KG1 (cell line): Measurements from ENCODE around the gene STAG3.

ENCODE experiments used
- DNase-seq: peaks from one replicate; lab custom pipeline; 2025; lab: John Stamatoyannopoulos, UW

STAG3 gene

DNA sequence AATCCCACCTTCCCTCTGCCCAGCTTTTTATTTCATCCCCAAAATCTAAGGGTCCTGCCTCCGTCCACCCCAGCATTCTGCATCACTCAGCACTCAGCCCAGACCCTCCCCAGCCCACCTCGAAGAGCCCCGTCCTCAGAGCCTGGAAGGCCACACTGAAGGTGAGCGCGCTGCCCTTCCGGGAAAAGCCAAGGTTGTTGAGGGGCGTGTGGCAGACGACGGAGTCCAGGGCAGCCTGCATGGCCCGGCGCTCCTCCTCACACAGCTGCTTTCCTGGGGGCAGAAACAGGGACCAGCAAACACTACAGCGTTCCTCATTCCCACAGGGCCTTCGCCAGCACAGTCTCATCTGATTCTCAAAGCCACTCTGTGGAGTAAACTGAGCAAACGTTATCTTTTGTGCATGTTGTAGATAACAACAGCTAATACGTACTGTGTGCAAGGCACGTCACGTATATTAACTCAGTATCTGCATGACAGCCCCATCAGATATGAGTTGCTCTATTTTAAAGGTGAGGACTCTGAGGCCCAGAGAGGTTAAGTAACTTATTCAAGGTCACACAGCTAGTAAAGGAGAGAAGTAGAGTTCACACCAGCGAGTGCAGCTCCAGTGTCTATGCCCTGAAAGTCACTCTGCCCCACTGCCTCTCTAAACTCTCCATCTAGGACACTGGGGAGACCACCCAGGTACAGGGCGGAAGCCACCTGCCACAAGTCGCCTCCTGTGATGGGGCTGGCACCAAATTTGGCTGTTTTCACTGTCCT lies 22.0 kb upstream of the STAG3 start:
- no peak for DNase-seq

- no peak for DNase-seq
These were observed 21.2 kb upstream of the STAG3 start for GRCh38 chr7:100156331-100157068.

DNA sequence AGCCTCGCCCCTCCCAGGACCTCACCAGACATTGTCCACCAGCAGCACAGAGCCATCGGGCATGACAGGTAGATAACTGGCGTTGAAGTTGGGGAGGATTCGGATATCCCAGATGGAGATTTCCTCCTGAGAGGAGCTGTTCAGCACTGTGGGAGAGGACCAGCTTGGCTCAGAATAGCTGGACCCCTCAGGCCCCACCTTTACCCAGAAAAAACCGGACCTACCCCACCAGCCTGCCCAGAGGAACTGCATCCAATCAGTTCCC lies 20.7 kb upstream of the STAG3 start:
- DNase-seq = no peak

DNA sequence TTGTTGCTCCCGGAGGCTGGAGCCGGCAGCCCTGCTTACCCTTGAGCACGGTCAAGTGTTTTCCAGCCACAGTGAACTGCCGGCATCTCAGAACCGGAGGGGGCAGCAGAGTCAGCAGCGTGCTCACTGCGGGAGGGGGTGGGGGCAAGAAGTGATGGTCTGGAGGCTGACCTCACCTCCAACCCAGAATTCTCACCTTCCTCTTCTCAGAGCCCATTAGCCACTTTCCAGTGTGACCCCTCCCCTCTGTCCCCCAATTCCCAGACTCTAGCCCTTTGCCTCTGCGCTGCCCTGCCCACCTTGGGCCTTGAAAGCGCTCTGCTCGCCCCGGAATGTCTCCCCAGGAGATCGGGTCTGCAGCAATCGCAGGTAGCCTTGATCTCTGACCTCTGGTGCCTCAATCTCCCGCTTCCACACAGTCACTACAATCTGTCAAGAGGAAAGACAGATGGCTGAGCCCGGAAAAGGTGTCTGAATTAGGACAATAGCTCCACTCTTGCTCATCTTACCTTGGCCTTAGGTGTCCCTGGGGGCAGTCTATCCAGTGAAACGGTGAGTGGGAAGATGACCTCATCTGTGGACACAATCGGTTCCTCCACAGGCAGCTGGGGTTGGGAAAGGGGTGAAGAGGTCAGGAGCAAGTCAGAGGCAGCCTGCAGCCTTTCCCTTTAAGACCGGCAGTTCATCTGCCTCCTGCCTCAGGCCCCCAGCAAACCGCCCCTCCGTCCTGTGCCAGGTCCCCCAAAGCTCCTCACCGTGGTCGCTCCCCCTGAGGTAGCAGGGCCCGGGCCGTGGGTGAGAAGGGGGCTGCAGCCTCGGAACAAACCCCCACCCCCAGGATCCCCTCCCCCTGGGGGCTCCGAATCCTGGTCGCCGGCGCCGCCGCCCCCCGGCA lies 20.1 kb upstream of the STAG3 start:
- no peak for DNase-seq

DNA sequence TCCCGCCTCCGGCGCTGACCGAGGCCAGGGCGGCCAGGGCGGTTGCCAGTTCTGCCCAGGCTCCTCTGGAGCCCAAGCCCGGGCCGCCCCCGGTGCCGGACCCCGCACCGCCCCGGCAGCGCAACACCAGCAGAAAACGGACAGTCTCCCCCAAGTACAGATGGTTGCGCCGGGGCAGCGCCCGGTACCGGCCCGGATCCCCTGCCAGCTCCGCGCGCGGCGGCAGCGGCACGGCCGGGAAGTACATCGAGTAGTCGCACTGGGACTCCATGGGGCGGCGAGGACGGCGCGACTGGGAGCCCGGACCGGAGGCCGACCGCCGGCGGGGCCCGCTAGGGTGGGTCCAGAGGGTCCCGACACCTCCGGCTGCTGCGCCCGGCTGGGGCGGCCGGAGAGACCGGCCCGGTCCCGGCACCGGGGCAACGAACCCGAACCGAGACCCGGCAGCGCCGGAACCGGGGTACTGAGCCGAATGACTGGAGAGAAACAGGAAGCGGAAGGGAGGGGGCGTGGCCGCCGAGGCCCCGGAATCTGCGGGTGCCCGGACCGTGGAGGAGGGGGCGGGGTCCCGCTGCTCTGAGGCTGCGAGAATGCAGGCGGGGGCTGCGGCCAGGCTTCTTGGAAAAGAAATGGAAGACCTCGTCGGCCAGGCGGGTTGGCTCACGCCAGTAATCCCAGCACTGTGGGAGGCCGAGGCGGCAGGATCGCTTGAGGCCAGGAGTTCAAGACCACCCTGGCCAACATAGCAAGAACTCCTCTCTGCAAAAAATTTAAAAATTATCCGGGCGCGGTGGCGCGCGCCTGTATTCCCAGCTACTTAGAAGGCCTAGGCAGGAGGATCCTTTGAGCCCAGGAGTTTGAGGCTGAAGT lies 19.3 kb upstream of the STAG3 start, which contains the start of gene TRAPPC14:
TRAPPC14 (minus strand) TSS at position 495 of the 870 bp plus-strand sequence; CDS start at position 271, 224 bp downstream.
- DNase-seq = peak; percentile 7

GRCh38 chr7:100159099-100159623 lies 18.6 kb upstream of the STAG3 start:
- DNase-seq = no peak

DNA sequence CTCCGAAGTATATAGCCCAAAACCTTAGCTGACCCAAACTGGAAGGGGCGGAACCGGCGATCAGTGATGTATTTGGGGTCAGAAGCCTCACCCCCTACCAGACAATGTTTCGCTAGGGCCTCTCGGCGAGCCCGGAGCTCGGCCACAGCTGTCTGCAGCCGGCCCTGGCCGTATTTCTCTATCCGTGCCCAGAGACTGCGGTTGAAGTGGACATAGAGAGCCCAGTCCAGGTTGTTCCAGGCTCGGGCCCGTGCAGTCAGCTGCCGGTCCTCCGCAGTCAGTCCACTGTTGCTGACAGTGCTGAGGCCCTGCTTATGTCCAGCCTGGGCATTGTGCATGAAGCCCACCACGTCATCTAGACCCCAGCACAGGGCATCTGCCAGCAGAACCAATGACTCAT lies 17.7 kb upstream of the STAG3 start:
- DNase-seq = no peak

DNA sequence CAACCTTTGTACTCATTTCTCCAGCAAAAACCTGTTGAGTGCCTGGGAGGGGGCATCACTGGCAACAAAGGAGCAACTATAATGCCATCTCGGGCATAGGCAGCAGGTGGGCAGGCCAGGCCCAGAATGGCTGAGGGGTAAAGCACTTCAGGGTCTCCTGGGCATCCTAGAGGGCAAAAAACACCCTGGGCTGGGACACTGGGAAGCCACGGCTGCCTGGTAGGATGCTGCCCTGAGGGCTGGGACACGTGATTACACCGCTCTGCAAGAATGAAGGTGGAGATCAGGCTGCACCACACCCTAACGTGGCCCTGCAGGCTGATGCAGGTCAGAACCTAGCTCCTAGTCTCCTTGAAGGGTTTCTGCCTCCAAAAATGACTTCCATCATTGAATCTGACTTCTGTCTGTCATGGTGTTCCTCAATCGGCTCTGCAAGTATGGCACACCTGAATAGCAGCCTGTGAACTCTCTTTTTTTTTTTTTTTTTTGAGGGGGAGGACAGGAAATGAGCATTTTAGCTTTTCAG lies 14.6 kb upstream of the STAG3 start:
- no peak for DNase-seq

DNA sequence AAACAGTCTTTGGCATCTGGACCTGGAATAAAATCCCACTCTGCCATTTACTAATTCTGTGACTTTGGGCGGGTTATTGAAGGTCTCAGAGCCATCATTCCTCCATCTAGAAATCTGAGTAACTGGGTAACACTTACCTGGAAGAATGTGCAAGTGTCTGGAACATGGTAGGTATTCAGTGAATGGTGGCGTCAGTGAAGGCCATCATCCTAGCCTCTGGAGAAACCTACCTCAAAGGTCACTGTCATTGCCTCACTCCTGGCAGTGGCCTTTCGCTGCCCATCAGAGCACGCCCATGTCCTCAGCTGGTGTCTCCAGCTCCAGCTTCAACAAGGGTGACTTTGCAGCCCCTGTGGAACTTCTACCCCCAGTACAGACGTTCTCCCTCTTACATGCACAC lies 13.8 kb upstream of the STAG3 start:
- DNase-seq = no peak

DNA sequence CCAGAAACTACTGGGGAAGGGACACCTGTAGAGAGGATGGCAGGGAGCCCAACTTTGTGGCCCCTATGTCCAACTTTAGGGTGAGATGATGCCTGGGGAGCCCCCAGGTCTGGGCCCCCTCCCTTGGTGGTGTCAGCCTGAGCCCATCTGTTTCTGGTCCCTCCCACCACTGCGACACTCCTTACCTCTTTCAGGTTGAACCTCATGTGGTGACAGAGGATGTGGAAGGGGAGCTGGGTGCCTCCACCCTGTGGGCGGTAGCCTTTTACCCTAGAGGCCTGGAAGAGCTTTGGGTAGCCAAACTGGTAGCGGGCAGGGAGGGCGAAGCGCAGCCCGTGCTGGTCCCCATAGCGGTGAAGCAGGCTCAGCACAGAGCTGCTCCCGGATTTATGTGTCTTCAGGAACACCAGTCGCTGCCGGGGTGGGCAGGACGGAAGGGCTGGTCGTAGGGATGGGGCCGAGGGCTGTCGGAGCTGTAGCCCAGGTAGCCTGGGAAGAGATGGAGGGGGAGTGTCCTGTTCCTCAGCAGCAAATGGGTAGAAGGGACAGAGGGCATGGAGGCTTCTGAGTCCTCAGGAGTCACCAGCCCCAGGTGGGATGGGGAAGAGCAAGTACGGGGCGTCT lies 11.3 kb upstream of the STAG3 start:
- no peak for DNase-seq

GRCh38 chr7:100166970-100167911 lies 10.5 kb upstream of the STAG3 start:
- no peak for DNase-seq

DNA sequence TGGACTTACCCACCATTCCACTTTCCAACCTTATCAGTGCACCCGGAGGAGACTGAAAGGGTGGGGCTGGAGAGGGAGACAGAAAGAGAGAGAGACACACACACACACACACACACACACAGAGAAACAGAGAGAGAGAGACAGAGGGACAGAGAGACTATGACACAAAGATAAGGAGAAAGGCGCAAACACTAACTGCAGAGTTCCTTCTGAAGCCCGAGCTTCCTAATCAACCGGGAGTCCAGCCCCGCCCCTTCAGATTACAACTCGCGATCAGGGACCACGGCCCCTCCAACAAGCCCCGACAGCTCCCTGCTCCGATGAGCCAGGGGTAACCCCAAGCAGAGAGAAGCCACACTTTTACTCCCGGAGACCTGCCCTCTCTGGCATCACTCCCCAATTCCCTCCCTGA lies 9.8 kb upstream of the STAG3 start:
- no peak for DNase-seq

DNA sequence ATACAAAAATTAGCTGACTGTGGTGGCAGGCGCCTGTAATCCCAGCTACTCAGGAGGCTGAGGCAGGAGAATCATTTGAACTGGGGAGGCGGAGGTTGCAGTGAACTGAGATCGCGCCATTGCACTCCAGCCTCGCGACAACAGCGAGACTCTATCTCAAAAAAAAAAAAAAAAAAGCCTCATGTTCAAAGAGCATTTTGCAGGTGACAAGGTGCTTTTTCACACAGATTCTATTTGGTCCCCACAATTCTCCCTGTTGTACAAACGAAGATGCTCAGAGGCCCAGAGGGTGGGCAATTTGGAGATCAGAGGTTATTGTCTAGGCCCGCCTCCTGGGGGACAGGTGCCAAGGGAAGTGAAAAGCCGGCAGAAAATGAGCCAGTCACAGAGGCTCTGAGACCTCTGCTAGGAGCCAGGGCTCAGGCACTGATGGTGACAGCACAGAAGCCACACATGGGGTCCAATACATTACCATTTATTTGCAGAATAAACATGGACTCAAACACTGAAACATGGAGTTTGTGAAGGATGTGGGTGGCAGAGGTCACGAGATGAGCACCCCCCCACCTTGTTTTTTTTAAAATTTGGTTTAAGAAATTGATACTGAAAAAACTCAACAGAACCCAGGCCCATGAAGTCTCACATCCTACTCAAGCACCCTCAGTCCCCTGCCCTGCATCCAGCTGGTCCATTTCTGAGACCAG lies 8.4 kb upstream of the STAG3 start:
- no peak for DNase-seq

DNA sequence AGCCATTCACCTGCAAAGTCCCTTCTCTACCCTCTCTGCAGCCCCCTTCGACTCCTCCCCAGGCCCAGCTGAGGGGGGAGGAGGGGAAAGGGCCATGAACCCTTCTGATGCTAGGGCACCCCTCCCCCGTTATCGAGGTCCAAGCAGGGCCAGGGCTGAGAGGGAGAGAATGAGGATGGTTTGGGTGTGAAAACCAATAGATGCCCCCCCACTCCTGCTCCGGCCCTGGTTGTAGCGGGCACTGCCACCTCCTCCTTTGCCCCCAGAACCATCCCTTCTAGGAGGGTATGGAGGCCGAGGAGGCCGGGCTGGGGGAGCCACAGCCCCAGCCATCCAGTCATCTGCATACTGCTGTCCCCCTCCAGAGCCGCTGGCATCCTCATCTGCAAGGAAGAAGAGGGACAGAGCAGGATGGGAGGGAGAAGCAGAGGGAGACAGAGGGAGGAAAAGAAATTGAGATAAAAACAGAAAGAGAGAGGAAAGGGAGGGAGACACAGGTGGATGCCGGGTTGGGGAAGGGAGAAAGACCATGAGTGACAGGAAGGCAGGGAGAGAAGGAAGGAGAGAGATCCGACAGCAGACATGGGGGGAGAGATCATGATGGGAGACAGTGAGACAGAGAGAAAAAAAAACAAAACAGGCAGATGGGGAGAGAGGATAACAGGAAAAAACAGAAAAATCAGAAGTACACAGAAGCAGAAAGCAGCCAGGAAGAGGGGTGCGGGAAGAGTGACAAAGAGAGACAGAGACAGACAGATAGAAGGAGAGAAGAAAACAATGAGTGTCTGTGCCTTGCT lies 7.4 kb upstream of the STAG3 start:
- no peak for DNase-seq

- DNase-seq = no peak
These were observed 6.5 kb upstream of the STAG3 start for GRCh38 chr7:100171087-100171681.

DNA sequence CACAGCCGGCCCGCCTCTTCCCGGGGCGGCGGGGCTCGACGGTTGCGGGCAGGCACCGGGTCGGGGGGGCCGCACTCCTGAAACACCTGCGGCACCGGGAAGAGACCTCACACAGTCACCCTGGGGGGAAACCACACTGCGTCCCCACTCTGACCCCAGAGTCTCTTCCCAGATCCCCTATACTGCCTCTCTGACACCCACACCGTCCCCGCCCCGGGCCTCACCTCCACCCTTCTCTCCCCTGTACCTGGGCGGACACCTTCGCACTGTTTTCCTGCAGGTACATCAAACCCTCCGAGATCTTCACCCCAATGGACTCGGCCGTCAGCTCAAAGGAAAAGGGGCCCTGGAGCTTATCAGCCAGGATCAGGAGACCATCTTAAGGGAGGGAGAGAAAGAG lies 5.9 kb upstream of the STAG3 start:
- no peak for DNase-seq

GRCh38 chr7:100173806-100174495 lies 3.8 kb upstream of the STAG3 start:
- DNase-seq = no peak
